ENCODE data around the gene NUBP2.

NUBP2 gene

GRCh38 chr16:1828645-1829410 lies 46.1 kb downstream of the NUBP2 start:
- DNase-seq (ENCODE audit: low spot score) = no peak

- no peak for DNase-seq (ENCODE audit: low spot score)
Observed at GRCh38 chr16:1830213-1830612, 47.5 kb downstream of the NUBP2 start.

- DNase-seq (ENCODE audit: low spot score) = no peak
Observed at GRCh38 chr16:1831186-1832075, 48.7 kb downstream of the NUBP2 start.

GRCh38 chr16:1832838-1833454 lies 50.2 kb downstream of the NUBP2 start:
- DNase-seq (ENCODE audit: low spot score) = no peak

- DNase-seq (ENCODE audit: low spot score) = no peak
Observed at GRCh38 chr16:1834096-1834495, 51.3 kb downstream of the NUBP2 start.

Measured in GM03348 (cell line).